ENCODE results near the gene CIAO1.
"Not testable (repeated sequence)": the region's sequence is repeated elsewhere in the genome, so short reads cannot be mapped to it uniquely, and the experiment has no call there.

The CIAO1 gene

GRCh38 chr2:96265840-96266679 is at the start of gene CIAO1, which contains the start of gene TMEM127:
Gene CIAO1, plus strand, starts transcription at chr2:96266225. Its CDS starts 126 bp downstream, at chr2:96266351.
Gene TMEM127, minus strand, starts transcription at chr2:96265997. Its CDS starts 616 bp downstream, at chr2:96265381.
- peak; percentile 95 to 97 for DNase-seq (ENCODE audit: low read depth in 2 of 2, low spot score in 1 of 2)

- no peak for DNase-seq (ENCODE audit: low read depth in 2 of 2, low spot score in 1 of 2)
Observed at GRCh38 chr2:96218508-96219131, 47.4 kb upstream of the CIAO1 start.

GRCh38 chr2:96219959-96220358 is 46.1 kb upstream of the CIAO1 start:
- DNase-seq (ENCODE audit: low read depth in 2 of 2, low spot score in 1 of 2) = not testable (repeated sequence)

GRCh38 chr2:96221106-96221505 is 44.9 kb upstream of the CIAO1 start:
- DNase-seq (ENCODE audit: low read depth in 2 of 2, low spot score in 1 of 2) = not testable (repeated sequence)

DNA sequence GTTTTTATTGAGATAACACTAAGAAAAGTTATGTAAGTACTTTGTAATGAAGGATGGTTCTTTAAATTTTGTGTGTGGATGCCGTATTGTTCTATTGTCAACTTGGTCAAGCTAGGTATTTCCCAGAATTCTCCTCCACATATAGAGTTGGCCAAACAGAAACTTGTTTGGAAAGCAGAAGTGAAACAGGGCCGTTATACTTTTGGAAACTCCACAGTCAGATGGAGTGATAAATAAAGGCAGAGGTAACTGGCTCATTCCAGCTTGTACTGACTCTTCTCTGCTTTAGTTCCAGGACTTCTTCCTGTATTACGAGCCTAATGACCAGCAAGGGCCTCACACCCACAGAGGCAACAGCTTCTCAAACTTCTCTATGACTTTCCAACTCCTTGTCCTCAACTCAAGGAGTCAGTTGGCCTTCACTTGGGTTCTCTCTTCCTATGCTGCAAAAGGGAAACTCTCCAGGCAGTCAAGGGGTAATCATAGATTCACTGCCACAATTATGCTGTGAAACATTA is 41.0 kb upstream of the CIAO1 start:
- DNase-seq (ENCODE audit: low read depth in 2 of 2, low spot score in 1 of 2) = no peak

DNA sequence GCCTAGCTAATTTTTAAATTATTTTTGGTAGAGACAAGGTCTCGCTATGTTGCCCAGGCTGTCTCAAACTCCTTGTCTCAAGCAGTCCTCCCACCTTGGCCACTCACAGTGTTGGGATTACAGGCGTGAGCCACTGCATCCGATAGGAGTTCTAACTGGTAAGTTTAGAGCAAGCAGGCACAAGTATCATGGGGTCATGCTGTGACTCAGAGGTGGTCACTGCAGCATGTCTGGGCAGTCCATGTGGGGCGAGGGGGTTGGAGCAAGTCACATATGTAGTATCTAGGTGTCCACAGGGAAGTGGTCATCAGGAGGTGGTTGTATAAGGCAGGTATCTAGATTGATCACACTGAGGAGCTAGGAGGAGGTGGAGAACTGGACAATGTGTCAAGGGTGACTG is 34.7 kb upstream of the CIAO1 start:
- no peak for DNase-seq (ENCODE audit: low read depth in 2 of 2, low spot score in 1 of 2)

- no peak for DNase-seq (ENCODE audit: low read depth in 2 of 2, low spot score in 1 of 2)
Observed at GRCh38 chr2:96233436-96233835, 32.6 kb upstream of the CIAO1 start.

DNA sequence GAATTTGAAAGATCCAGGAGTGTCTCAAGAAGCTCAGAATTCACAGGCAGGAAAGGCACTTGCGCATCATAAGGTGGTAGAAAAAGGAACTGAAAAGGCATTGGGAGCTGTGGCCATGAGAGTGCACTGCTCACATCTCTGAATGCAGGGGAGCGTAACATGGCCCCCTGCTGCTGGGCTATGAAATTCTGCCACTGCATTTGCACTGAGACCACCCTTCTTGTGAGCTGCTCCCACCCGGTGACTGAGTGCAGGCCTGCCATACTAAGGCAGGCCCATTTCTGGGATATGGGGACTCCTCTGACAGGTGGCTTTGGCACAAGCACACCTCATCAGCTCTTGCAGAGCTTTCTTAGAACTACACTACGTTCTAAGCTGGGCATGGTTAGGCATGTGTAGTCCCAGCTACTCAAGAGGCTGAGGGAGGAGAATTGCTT is 32.1 kb upstream of the CIAO1 start:
- no peak for DNase-seq (ENCODE audit: low read depth in 2 of 2, low spot score in 1 of 2)

DNA sequence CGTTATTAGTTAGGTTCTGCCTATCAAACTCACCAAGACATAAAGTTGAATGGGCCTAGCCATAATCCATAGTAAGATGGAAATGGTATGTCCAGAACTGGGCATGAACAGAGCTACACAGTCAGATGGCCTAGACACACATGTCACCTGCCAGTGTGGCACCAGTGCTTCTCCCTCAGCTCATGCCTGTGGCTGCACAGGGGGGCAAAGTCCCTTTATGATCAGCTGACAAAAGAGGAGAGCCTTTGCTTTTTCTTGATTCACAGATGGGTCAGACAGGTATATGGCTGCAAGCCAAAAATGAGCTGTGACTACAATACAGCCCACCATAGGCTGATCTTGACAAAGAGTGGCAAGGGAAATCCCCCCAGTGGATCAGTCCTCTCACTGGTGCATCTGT is 29.1 kb upstream of the CIAO1 start:
- DNase-seq (ENCODE audit: low read depth in 2 of 2, low spot score in 1 of 2) = no peak

DNA sequence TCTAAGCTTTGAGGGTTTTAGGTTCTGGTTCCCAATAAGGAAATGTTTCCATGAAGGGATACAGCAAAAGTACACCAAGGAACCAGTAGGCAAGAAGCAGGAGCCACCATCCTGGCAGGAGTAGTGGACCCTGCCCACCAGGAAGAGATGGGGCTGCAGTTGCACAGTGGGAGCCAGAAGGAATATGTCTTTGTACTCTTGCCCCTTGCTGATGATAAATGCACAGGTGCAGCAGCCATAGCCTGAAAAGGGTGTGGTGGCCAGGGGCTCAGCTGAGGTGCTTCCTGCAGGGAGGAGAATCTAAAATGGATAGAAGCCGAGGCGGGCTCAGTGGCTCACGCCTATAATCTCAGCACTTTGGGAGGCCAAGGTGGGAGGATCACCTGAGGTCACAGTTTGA is 27.8 kb upstream of the CIAO1 start:
- DNase-seq (ENCODE audit: low read depth in 2 of 2, low spot score in 1 of 2) = no peak

DNA sequence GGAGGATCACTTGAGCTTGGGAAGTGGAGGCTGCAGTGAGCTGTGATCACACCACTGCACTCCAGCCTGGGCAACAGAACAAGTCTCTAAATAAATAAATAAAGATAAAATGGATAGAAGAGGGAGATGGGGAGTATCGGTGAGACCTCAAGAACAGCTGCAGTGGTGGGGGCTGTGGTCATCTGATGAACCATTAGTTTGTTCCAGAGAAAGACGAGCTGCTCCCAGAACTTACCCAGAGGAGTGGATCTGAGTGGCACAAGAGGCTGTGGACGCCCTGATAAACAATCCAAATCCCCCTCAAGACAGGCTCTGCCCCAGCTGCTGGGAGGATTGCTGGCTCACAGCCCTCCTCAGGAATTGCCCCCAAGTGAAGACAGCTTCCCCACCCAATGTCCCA is 26.9 kb upstream of the CIAO1 start:
- no peak for DNase-seq (ENCODE audit: low read depth in 2 of 2, low spot score in 1 of 2)

DNA sequence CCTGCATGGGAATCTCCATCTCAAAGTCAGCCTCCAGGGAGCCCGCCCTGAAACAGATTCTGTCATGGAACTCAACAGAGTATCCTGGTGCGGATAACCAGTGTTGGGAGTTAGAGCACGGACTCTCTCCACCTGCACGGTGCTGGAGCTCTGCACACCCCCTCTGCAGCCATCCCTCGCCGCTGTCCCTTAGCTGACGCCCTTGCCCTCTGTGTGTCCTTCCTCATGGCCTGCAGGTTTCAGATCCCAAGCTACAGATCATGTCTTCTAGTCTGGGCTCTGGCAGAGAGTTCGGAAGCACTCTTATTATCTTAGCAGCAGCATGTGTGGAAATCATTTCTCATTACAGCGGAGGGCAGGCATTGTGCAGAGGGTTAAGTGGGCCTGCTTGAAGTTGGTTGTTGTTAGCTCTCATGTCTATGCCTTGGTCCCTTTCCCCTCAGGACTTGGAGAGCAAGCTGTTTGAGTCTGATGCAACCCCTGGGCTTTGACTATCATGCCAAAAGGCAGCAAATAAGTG is 26.2 kb upstream of the CIAO1 start:
- DNase-seq (ENCODE audit: low read depth in 2 of 2, low spot score in 1 of 2) = no peak

- DNase-seq (ENCODE audit: low read depth in 2 of 2, low spot score in 1 of 2) = no peak
Observed at GRCh38 chr2:96240341-96241038, 25.5 kb upstream of the CIAO1 start.

- DNase-seq (ENCODE audit: low read depth in 2 of 2, low spot score in 1 of 2) = no peak
Observed at GRCh38 chr2:96241227-96241626, 24.8 kb upstream of the CIAO1 start.

- DNase-seq (ENCODE audit: low read depth in 2 of 2, low spot score in 1 of 2) = no peak
Observed at GRCh38 chr2:96241900-96242611, 24.0 kb upstream of the CIAO1 start.

- DNase-seq (ENCODE audit: low read depth in 2 of 2, low spot score in 1 of 2) = no peak
Observed at GRCh38 chr2:96243843-96244242, 22.2 kb upstream of the CIAO1 start.

DNA sequence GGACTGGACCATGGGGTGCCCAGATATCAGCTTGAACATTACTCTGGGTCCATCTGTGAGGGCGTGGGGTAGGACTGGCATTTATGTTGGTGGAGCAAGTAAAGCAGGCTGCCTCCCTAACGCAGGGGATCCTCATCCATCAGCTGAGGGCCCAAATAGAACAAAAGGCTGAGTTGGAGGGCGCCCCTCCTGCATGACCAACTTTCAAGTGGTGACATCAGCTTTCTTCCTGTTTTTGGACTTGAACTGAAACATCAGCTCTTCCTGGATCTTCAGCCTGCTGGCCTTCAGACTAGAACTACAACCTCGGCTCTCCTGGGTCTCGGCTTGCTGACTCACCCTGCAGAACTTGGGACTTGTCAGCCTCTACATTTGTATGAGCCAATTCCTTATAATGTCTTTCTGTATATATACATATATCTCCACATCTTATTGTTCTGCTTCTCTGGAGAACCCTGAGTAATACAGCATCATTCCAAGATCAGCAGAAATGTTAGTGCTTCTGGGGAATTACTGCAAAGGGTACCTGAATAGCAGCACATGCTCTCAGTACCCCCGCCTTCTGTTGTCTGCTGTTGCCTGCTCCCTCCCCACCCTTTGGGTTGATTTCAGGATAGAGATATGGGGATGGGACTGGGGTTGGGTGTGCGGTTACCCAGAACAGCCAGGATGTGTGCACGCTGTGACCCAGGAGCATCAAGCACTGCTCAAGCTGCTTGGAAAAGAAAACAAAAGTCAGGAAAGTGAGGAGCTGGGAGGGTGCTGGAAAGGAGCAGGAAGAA is 20.2 kb upstream of the CIAO1 start:
- no peak for DNase-seq (ENCODE audit: low read depth in 2 of 2, low spot score in 1 of 2)

- DNase-seq (ENCODE audit: low read depth in 2 of 2, low spot score in 1 of 2) = no peak
Observed at GRCh38 chr2:96247009-96247408, 19.0 kb upstream of the CIAO1 start.

GRCh38 chr2:96247896-96248295 is 18.1 kb upstream of the CIAO1 start:
- no peak for DNase-seq (ENCODE audit: low read depth in 2 of 2, low spot score in 1 of 2)

GRCh38 chr2:96248624-96249023 is 17.4 kb upstream of the CIAO1 start:
- DNase-seq (ENCODE audit: low read depth in 2 of 2, low spot score in 1 of 2) = no peak
